ENCODE results near the gene RPUSD3. TPM values are rescaled to one million over a fixed set of nuclear protein-coding genes. Genes with fewer than 3 reads are reported as not detected.

RPUSD3 gene
- total and polyA plus RNA-seq, 9 of the 15 experiments (the other 6 are each of a cell fraction or from before 2014, with no cell fraction given): 13.8 to 99.0 (median 59.3) TPM

- TF ChIP-seq ZNF165 (CRISPR knock-in tag; IDR thresholded peaks at IDR 0.05; ENCODE audit: borderline replicate concordance): no peak
- no peak for TF ChIP-seq CSDE1 (IDR thresholded peaks at IDR 0.05)
- no peak for TF ChIP-seq HCFC1 (IDR thresholded peaks at IDR 0.05; ENCODE audit: low read depth, low read length)
- TF ChIP-seq MBD1 (CRISPR knock-in tag; IDR thresholded peaks at IDR 0.05): 0 out of 2 replicates have a peak, but pooled peaks have one; percentile 46
- TF ChIP-seq POLR2H (tag; IDR thresholded peaks at IDR 0.05; ENCODE audit: low read depth): no peak
- no peak for TF ChIP-seq ASH1L (IDR thresholded peaks at IDR 0.05; ENCODE audit: borderline replicate concordance, low read depth, partially characterized antibody)
- TF ChIP-seq CBX8 (IDR thresholded peaks at IDR 0.05; ENCODE audit: borderline replicate concordance, extremely low read depth, low read depth, low read length, poor library complexity, severe bottlenecking): no peak
- TF ChIP-seq NFE2 (IDR thresholded peaks at IDR 0.05; ENCODE audit: low read depth): peak; percentile 89
- no peak for TF ChIP-seq ZNF384 (IDR thresholded peaks at IDR 0.05; ENCODE audit: low read depth, low read length)
- TF ChIP-seq KLF1 (tag; IDR thresholded peaks at IDR 0.05): no peak
- TF ChIP-seq ZFP36 (IDR thresholded peaks at IDR 0.05; ENCODE audit: low read depth, low read length, partially characterized antibody): no peak
- TF ChIP-seq HINFP (tag; conservative IDR thresholded peaks at IDR 0.05; ENCODE audit: low read depth): no peak
- TF ChIP-seq BCOR (IDR thresholded peaks at IDR 0.05): peak; percentile 63
- no peak for TF ChIP-seq ZBTB12 (CRISPR knock-in tag; IDR thresholded peaks at IDR 0.05)
- TF ChIP-seq TCF7 (IDR thresholded peaks at IDR 0.05; ENCODE audit: borderline replicate concordance): no peak
- no peak for TF ChIP-seq ELF2 (CRISPR knock-in tag; IDR thresholded peaks at IDR 0.05)
- no peak for TF ChIP-seq SRSF9 (IDR thresholded peaks at IDR 0.05; ENCODE audit: borderline replicate concordance, low read depth, low read length)
- peak in 1 of 2 experiments; percentile 56; a peak in 1 of 3 replicates for TF ChIP-seq CBX3 (IDR thresholded peaks at IDR 0.05; ENCODE audit: borderline replicate concordance in 1 of 2, low read length in 2 of 2)
- TF ChIP-seq ZNF507 (tag; conservative IDR thresholded peaks at IDR 0.05): no peak
- TF ChIP-seq CREM (IDR thresholded peaks at IDR 0.05; ENCODE audit: low read depth): 0 out of 2 replicates have a peak, but pooled peaks have one; percentile 43
- TF ChIP-seq SRSF7 (optimal IDR thresholded peaks at IDR 0.05; ENCODE audit: low read depth, low read length): no peak
- TF ChIP-seq ZNF395 (CRISPR knock-in tag; IDR thresholded peaks at IDR 0.05): 0 out of 2 replicates have a peak, but pooled peaks have one; percentile 29
- TF ChIP-seq NRF1 (conservative IDR thresholded peaks at IDR 0.05 in 1 of 2, IDR thresholded peaks at IDR 0.05 in 1 of 2): peak in 1 of 2 experiments; percentile 20; a peak in 2 of 4 replicates
- TF ChIP-seq ZNF224 (CRISPR knock-in tag; IDR thresholded peaks at IDR 0.05): no peak
These were observed 40.9 kb upstream of the RPUSD3 start (continued) for GRCh38 chr3:9884555-9885165.

Measured in K562 (cell line).